Measurements from ENCODE around the gene OXGR1.

The OXGR1 gene

DNA sequence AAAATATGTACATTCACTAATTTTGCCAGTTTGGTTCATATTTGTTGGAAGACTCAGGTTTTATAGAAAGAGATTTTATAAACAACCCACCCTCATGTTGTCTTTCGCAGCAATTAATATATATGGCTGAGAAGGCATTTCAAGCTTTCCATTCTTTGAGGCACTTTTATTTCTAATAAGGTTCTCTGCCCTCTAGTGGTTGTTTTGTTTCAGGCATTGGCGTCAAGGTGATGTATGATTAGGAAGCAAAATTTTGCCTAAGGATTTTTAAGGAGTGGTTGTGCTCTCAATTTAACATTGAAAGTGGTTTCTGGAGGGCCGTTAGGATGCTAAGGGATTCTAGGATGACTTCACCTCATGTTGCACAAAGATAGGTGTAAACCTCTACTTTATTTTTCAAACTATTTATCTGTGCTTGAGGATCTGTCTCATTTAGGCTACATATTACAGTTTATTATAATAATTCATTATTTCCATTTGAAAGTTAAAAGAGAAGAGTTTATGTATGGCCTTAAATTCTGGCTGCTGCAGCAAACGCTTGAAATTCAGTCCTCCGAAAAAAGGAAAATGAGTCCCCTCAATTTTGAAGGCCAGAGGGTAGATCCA lies 35.9 kb downstream of the OXGR1 start:
- DNase-seq, result no peak

DNA sequence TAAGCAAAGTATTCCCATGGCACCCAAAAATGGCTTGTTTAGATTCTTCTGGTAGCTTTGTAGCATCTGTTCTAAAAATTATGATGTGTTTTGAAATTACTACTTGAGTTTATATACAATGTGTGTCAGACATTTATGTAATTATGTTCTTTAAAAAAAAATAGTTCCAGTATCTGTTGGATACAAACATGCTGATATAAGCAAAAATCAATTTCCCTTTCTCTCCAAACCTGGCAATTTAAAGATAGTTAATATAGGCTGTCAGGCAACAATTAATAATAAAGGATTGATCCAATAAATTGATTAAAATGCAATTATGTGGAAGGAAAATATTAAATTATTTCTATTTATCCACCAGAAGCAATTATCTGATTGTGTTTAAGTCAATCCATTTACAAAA lies 41.7 kb downstream of the OXGR1 start:
- DNase-seq, result no peak

DNA sequence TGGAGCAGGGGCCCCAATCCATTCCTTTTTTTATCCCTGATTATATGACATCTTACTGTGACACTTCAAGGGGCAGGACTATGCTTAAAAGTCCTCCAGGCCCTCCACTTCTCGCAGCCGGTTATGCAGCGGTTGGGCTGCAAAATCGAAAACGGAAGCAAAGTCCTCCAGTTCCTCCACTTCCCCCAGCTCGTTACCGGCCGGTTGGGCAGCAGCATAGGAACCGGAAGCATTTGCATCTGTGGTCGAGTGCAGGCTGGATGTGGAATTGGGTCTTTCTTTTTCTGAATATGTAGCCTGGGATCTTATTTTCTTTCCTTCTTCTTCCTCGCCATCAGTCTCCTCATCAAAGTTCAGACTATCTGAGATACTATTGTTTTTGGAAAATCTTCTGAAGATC lies 46.1 kb downstream of the OXGR1 start:
- DNase-seq, result no peak

DNA sequence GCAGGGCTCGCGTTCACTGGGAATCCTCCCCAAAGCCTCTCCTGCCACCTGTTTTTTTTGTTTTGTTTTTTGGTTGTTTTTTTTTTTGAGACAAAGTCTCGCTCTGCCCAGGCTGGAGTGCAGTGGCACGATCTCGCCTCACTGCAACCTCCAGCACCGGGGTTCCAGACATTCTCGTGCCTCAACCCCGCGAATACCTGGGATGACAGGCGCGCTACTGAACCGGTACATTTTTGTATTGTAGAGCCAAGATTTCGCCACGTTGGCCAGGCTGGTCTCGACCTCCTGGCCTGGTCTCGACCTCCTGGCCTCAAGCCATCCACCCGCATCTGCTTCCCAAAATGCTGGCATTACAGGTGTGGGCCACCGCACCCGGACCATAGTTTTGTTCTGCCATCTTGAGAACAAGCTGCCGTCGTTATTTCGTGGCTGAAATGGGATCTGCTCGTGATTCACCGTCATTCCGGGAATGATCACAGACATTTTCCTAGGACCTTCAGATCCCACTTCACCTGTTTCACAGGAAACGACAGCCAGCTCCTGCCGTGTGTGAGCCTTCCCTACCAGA lies 46.8 kb downstream of the OXGR1 start:
- DNase-seq, result no peak

DNA sequence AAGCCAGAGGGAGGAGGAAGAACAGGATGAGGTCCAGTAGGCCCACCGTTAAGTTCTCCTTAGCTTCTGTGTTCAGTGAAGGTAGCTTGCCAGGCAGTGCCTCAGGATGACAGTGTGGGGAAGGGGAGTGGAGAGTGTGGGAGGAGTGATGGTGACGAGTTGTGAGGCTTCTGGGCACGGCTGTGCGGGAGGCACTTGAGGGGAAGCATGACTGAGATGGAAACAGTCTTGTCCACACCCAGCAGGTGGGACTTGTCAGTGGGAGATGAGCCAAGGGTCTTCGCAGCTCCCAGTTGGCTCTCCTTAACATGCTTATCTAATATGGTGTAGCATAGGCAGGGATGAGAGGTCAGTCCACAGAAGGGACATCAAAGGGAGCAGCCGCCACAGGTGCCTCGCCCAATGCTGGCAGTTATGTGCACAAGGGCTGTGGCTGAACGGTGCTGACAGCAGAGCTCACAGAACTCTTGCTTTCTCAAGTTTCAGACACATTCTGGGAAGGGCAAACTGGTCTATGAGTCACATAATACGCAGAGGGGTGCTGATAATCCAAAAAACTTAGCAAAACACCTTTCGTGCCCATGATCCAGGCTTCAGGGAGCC lies 47.5 kb downstream of the OXGR1 start:
- no peak for DNase-seq

DNA sequence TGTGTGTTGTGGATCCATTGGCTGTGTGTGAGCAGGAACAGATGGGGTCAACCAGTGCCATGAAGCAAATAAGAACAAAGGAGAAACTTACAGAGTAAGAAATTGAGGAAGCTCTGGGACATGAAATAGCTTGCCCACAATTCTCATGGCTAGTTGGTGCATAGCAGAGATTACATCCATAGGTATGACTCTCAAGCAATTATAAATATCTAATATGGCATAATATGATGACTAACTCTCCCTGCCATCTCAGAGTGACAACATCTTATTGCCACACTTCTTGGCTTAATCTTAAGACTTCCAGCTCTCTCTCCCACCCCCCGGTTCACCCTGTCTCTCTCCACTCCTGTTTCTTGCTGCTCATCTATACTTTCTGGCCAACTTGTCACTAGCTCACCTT lies 53.3 kb downstream of the OXGR1 start:
- DNase-seq, result no peak

DNA sequence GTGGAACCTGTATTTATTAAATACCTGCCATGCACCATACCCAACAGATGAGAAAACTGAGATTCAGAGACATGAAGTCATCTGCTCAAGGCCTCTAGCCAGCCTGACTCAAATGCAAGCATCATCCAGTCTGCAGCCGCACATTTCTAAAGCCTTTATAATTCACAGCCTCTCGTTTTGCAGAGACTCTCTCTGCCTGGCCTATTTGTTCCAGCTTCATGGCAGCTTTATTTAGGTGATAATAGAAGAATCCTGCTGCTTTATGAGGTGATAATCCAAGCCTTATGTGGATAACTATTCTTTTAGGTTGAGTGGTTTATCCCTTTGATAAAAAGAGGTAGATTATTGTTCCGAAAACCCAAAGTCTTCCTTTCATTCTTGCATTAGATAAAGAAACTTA lies 58.4 kb downstream of the OXGR1 start:
- no peak for DNase-seq

All from CD4-positive, alpha-beta T cell treated with Interleukin-21 for 1 hour (primary cell).